HG02884 (cell line): ENCODE results near the gene RAB3A.
"Not testable (repeated sequence)": the region's sequence is repeated elsewhere in the genome, so short reads cannot be mapped to it uniquely, and the experiment has no call there.

Source experiments
- ATAC-seq: cut with Tn5 transposase; IDR thresholded peaks from one replicate; pipeline ENCODE4 v1.9.1; 2021; ENCODE audit warnings: mild to moderate bottlenecking, moderate library complexity; ENCODE audit not compliant: unreplicated experiment

Gene RAB3A

DNA sequence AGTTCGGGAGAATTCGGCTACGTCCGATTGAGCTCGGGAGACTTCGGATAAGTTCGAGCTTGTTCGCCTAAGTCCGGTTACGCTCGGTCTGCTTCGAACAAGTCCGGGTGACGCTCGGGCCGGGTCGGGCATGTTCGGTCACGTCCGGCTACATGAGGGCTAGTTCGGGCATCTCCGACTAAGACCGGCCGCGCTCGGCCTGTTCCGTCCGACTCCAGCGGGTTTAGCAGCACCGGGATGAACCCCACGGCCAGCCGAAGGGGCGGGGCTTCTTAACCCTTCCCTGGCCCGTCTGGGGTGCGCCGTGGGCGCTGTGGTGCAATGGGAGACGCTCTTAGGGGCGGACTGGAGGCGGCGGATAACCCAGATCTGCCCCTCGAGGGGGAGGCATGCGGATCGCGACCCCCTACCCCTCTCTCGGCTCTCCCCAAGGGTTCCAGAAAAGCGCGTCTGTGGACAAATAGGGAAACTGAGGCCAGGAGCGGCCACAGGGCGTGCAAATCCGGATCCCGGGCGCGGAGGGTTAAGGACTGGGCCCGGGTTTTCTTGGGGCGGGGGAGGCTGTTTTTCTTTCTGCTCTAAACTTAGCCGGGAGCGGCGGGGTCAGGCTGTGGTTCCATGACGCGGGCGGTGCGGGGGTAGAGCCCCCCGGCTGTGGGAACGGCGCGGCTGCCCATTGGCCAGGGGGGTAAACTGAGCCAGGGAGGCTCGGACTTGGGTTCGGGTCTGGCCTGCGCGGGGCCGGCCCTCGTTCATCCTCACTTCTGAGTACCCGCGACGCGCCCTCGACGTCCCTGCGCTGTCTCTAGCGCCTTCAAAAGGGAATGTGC lies 20.9 kb upstream of the RAB3A start:
- ATAC-seq, result peak; percentile 79

GRCh38 chr19:18223860-18224524 lies 20.1 kb upstream of the RAB3A start:
- ATAC-seq, result no peak

- no peak for ATAC-seq
Measured at GRCh38 chr19:18221815-18222725, 18.2 kb upstream of the RAB3A start.

- no peak for ATAC-seq
Measured at GRCh38 chr19:18220632-18221275, 16.9 kb upstream of the RAB3A start.

- no peak for ATAC-seq
Measured at GRCh38 chr19:18219911-18220631, 16.2 kb upstream of the RAB3A start.

GRCh38 chr19:18218600-18218999 lies 14.8 kb upstream of the RAB3A start:
- ATAC-seq, result no peak

GRCh38 chr19:18218159-18218558 lies 14.3 kb upstream of the RAB3A start:
- no peak for ATAC-seq

GRCh38 chr19:18216789-18217188 lies 12.9 kb upstream of the RAB3A start:
- ATAC-seq, result no peak

GRCh38 chr19:18214779-18215433 lies 11.1 kb upstream of the RAB3A start:
- no peak for ATAC-seq

GRCh38 chr19:18211683-18212082 lies 7.8 kb upstream of the RAB3A start:
- no peak for ATAC-seq

DNA sequence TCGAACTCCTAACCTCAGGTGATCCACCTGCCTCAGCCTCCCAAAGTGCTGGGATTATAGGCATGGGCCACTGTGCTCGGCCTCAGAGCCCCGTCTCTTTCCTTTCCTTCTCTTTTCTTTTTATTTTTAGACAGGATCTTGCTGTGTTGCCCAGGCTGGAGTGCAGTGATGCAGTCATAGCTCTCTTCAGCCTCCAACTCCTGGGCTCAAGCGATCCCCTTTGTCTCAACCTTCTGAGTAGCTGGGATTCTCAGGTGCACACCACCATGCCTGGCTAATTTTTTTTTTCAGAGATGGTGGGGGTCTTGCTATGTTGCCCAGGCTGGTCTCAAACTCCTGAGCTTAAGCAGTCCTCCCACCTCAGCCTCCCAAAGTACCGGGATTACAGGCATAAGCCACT lies 6.1 kb upstream of the RAB3A start:
- not testable (repeated sequence) for ATAC-seq

DNA sequence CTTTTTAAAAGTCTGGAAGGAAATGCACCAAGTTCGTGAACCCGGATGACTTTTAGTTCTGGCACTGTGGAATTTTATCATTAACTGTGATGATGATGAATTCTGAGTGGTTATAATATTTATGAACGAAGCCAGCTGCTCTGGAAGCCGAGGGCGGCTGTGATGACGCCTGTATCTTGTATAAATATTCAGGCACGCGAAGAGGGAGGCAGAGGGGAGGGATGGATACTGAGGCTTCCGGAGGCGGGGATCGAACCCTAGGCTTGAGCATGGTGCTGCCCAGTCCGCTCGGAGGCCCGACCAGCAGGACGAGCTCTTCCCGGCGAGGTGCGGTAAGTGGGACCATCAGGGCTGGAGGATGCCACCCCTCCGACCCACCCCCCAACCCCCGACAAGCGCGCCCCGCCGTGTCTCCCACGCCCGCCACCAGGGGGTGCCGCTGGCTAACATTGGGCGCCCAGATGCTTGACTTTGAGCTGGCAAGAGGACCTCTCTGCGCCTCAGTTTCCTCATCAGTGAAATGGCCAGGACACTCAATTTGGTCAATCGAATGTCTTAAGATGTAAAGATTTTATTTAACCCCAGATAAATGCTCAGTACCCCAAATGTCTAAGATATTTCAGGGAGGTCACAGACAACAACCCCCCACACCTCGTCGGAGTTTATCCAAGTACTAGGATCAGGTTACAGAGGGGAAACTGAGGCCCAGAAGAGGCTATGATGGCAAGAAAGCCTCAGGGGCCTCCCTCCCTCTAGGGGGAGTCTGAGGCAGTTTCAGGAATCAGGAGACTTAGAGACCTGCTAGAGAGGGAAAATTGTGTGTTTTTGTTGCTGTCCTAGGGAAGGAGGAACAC lies 4.5 kb upstream of the RAB3A start:
- no peak for ATAC-seq

DNA sequence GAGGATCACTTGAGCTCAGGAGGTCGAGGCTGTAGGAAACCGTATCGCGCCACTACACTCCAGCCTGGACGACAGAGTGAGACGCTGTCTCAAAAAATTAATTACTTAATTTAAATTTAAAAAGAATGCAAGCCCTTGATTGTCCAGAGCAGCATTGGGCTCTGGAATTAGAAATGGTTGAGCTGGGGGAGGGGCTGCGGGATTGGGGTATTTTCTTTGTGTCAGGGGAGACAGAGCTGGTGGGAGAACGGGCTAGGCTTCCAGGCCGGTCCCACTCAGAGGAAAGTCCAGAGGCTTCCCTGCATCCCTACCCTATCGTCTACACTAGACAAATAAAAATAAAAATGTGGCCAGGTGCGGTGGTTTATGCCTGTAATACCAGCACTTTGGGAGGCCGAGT lies 2.2 kb upstream of the RAB3A start:
- ATAC-seq, result no peak

DNA sequence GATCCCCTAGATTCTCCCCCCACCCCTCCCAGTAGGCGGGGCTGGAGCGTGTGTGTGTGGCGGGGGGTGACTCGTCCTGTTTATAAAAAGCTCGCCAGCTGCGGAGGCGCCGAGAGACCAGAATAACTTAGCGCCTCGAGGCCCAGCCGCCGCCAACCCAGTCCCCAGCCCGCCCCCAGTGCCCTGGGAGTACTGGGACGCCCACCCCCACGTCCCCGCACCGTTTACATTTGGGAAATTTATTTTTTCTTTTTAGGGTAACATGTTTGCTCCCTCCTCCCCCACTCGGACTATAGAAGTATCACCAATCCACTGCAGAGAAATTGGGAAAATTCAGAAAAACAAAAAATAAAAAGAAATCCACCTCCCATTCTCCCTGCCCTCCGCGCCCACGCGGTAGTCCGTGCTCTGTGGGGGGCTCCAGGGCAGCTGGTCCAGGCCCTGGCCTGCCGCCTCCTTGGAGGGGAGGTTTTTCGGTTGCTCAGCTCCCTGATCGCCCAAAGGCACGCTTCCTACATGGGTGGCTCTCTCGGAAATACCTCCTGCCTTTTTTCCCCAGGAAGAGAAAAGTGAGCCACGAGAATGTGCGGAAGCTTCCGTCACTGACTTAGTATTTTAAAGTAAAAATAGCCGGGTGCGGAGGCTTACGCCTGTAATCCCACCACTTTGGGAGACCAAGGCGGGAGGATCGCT lies 1.5 kb upstream of the RAB3A start:
- ATAC-seq, result no peak

GRCh38 chr19:18204394-18205199 lies 755 bp upstream of the RAB3A start:
- peak; percentile 4 for ATAC-seq

- no peak for ATAC-seq
Measured at GRCh38 chr19:18203408-18203862, 407 bp downstream of the RAB3A start.

- no peak for ATAC-seq
Measured at GRCh38 chr19:18202778-18203407, 949 bp downstream of the RAB3A start.
